HG02852 (cell line): ENCODE results near the gene QRFP.

Experiments used
- ATAC-seq: cut with Tn5 transposase; IDR thresholded peaks from one replicate; pipeline ENCODE4 v1.9.1; 2021; ENCODE audit warnings: mild to moderate bottlenecking, moderate library complexity; ENCODE audit not compliant: unreplicated experiment

The QRFP gene

GRCh38 chr9:130905902-130906734 is 9.5 kb upstream of the QRFP start:
- ATAC-seq, result no peak

- ATAC-seq, result no peak
Observed at GRCh38 chr9:130905125-130905901, 8.7 kb upstream of the QRFP start.

- ATAC-seq, result no peak
Observed at GRCh38 chr9:130904070-130905044, 7.7 kb upstream of the QRFP start.

- ATAC-seq, result no peak
Observed at GRCh38 chr9:130903194-130904069, 6.8 kb upstream of the QRFP start.

- ATAC-seq, result no peak
Observed at GRCh38 chr9:130902204-130903185, 5.9 kb upstream of the QRFP start.

- ATAC-seq, result no peak
Observed at GRCh38 chr9:130901498-130902203, 5.0 kb upstream of the QRFP start.

GRCh38 chr9:130900701-130901497 is 4.3 kb upstream of the QRFP start:
- no peak for ATAC-seq

GRCh38 chr9:130899051-130899748 is 2.6 kb upstream of the QRFP start:
- no peak for ATAC-seq

GRCh38 chr9:130898552-130898852 is 1.9 kb upstream of the QRFP start:
- ATAC-seq, result no peak

GRCh38 chr9:130897848-130898551 is 1.4 kb upstream of the QRFP start:
- ATAC-seq, result no peak

GRCh38 chr9:130897105-130897751 is 616 bp upstream of the QRFP start:
- no peak for ATAC-seq

GRCh38 chr9:130895481-130896232 is 955 bp downstream of the QRFP start:
- ATAC-seq, result no peak

- no peak for ATAC-seq
Observed at GRCh38 chr9:130895038-130895437, 1.6 kb downstream of the QRFP start.

- no peak for ATAC-seq
Observed at GRCh38 chr9:130894546-130894945, 2.1 kb downstream of the QRFP start.
